Stimulated activated naive B cell treated with anti-CD40 and anti-IgM and Interleukin-4, amounts not matched to agents 10 μg/mL and 1 μg/mL and 100 μg/mL, for 72 hours (primary cell): ENCODE data around the gene TBC1D32.
"Not testable (repeated sequence)": the region's sequence is repeated elsewhere in the genome, so short reads cannot be mapped to it uniquely, and the experiment has no call there.

Experiments
- ATAC-seq, 2 donors: fragments of 150-1000 bp; cut with Tn5 transposase; replicated peaks; 2 replicates each; pipeline ENCODE4 v1.10.0; 2021; ENCODE audit warnings: moderate library complexity in 1 of 2
- DNase-seq: peaks from one replicate; pipeline ENCODE4 v3.0.0; 2021
- H3K27ac Mint-ChIP-seq: one replicate; pipeline ENCODE4 v1.8.0; 2022; ENCODE audit warnings: mild to moderate bottlenecking, mixed read lengths
- H3K27me3 Mint-ChIP-seq, 2 donors: one replicate each; pipeline ENCODE4 v1.8.0; 2022; ENCODE audit warnings: mixed read lengths in 2 of 2
- H3K36me3 Mint-ChIP-seq, 2 donors: one replicate each; pipeline ENCODE4 v1.8.0; 2022; ENCODE audit warnings: mixed read lengths in 2 of 2, mild to moderate bottlenecking in 1 of 2
- H3K4me1 Mint-ChIP-seq, 2 donors: one replicate each; pipeline ENCODE4 v1.8.0; 2022; ENCODE audit warnings: mixed read lengths in 2 of 2, mild to moderate bottlenecking in 1 of 2
- H3K4me3 Mint-ChIP-seq, 2 donors: one replicate each; pipeline ENCODE4 v1.8.0; 2022; ENCODE audit warnings: mild to moderate bottlenecking in 2 of 2, mixed read lengths in 2 of 2, moderate library complexity in 1 of 2
- H3K9me3 Mint-ChIP-seq, 2 donors: one replicate each; pipeline ENCODE4 v1.8.0; 2022; ENCODE audit warnings: mixed read lengths in 2 of 2, mild to moderate bottlenecking in 1 of 2

The TBC1D32 gene

GRCh38 chr6:121305957-121306607, 28.2 kb downstream of the TBC1D32 start:
- Mint-ChIP-seq H3K27me3 (no peaks in the 10 kb centered on the region), H3K27ac (no peak overlapping the region), H3K36me3 (peaks cover 3% of the 10 kb centered on the region in 2 donors), H3K9me3 (peaks cover 0 to 3% of the 10 kb centered on the region in 2 donors), H3K4me1 (no peaks in the 10 kb centered on the region), H3K4me3 (no peak overlapping the region)
- ATAC-seq (peak; percentile 44 to 56), DNase-seq (no peak)

GRCh38 chr6:121302882-121303281, 31.4 kb downstream of the TBC1D32 start:
- Mint-ChIP-seq H3K9me3 (peaks cover 0 to 3% of the 10 kb centered on the region in 2 donors), H3K27me3 (no peaks in the 10 kb centered on the region), H3K4me1 (no peaks in the 10 kb centered on the region), H3K36me3 (peaks cover 11 to 14% of the 10 kb centered on the region in 2 donors), H3K4me3 (no peak overlapping the region), H3K27ac (no peak overlapping the region)
- no peak for ATAC-seq
- no peak for DNase-seq

GRCh38 chr6:121301156-121301555, 33.1 kb downstream of the TBC1D32 start:
- not testable (repeated sequence) for H3K4me1 Mint-ChIP-seq, H3K4me3 Mint-ChIP-seq, H3K9me3 Mint-ChIP-seq, DNase-seq, H3K27ac Mint-ChIP-seq, ATAC-seq, H3K27me3 Mint-ChIP-seq
- peaks cover 17% of the 10 kb centered on the region in 2 donors for H3K36me3 Mint-ChIP-seq

GRCh38 chr6:121297694-121298093, 36.6 kb downstream of the TBC1D32 start:
- Mint-ChIP-seq H3K4me3 (no peak overlapping the region), H3K27me3 (no peaks in the 10 kb centered on the region), H3K27ac (no peak overlapping the region), H3K9me3 (peaks cover 0 to 3% of the 10 kb centered on the region in 2 donors), H3K36me3 (peaks cover 24 to 31% of the 10 kb centered on the region in 2 donors), H3K4me1 (no peaks in the 10 kb centered on the region)
- DNase-seq = no peak
- no peak for ATAC-seq

- no peak overlapping the region for H3K4me3 Mint-ChIP-seq
- H3K4me1 Mint-ChIP-seq = no peaks in the 10 kb centered on the region
- H3K9me3 Mint-ChIP-seq = peaks cover 2 to 3% of the 10 kb centered on the region in 2 donors
- DNase-seq = no peak
- no peaks in the 10 kb centered on the region for H3K27me3 Mint-ChIP-seq
- ATAC-seq = no peak
- no peak overlapping the region for H3K27ac Mint-ChIP-seq
- H3K36me3 Mint-ChIP-seq = peaks cover 34 to 44% of the 10 kb centered on the region in 2 donors
Observed at GRCh38 chr6:121285041-121285440, 49.2 kb downstream of the TBC1D32 start.

GRCh38 chr6:121274666-121275295, 59.5 kb downstream of the TBC1D32 start:
- peaks cover 0 to 2% of the 10 kb centered on the region in 2 donors for H3K4me1 Mint-ChIP-seq
- ATAC-seq (no peak), DNase-seq (no peak)
- no peaks in the 10 kb centered on the region for H3K27me3 Mint-ChIP-seq
- H3K9me3 Mint-ChIP-seq = peaks cover 5 to 6% of the 10 kb centered on the region in 2 donors
- no peak overlapping the region for H3K27ac Mint-ChIP-seq
- H3K4me3 Mint-ChIP-seq = no peak overlapping the region
- peaks cover 28 to 41% of the 10 kb centered on the region in 2 donors for H3K36me3 Mint-ChIP-seq

GRCh38 chr6:121263742-121264141, 70.5 kb downstream of the TBC1D32 start:
- H3K27me3 Mint-ChIP-seq = no peaks in the 10 kb centered on the region
- H3K36me3 Mint-ChIP-seq = peaks cover 71 to 88% of the 10 kb centered on the region in 2 donors
- no peak overlapping the region for H3K4me3 Mint-ChIP-seq
- peaks cover 3 to 6% of the 10 kb centered on the region in 2 donors for H3K4me1 Mint-ChIP-seq
- H3K9me3 Mint-ChIP-seq = peaks cover 19 to 34% of the 10 kb centered on the region in 2 donors
- ATAC-seq = no peak
- no peak for DNase-seq
- no peak overlapping the region for H3K27ac Mint-ChIP-seq

GRCh38 chr6:121260651-121261102, 73.6 kb downstream of the TBC1D32 start:
- H3K4me1 Mint-ChIP-seq = peaks cover 3 to 6% of the 10 kb centered on the region in 2 donors
- H3K27me3 Mint-ChIP-seq = no peaks in the 10 kb centered on the region
- no peak for DNase-seq
- no peak for ATAC-seq
- peaks cover 15 to 23% of the 10 kb centered on the region in 2 donors for H3K9me3 Mint-ChIP-seq
- H3K27ac Mint-ChIP-seq = no peak overlapping the region
- peaks cover 56 to 66% of the 10 kb centered on the region in 2 donors for H3K36me3 Mint-ChIP-seq
- no peak overlapping the region for H3K4me3 Mint-ChIP-seq

GRCh38 chr6:121247386-121247785, 86.9 kb downstream of the TBC1D32 start:
- H3K4me1 Mint-ChIP-seq = no peaks in the 10 kb centered on the region
- H3K4me3 Mint-ChIP-seq = no peak overlapping the region
- peaks cover 66 to 69% of the 10 kb centered on the region in 2 donors for H3K36me3 Mint-ChIP-seq
- DNase-seq (no peak), ATAC-seq (no peak)
- H3K27ac Mint-ChIP-seq = no peak overlapping the region
- no peaks in the 10 kb centered on the region for H3K27me3 Mint-ChIP-seq
- peaks cover 32 to 46% of the 10 kb centered on the region in 2 donors for H3K9me3 Mint-ChIP-seq

GRCh38 chr6:121242386-121242785, 91.9 kb downstream of the TBC1D32 start:
- Mint-ChIP-seq H3K9me3 (peaks cover 8 to 10% of the 10 kb centered on the region in 2 donors), H3K4me1 (no peaks in the 10 kb centered on the region), H3K36me3 (peaks cover 26 to 31% of the 10 kb centered on the region in 2 donors), H3K27ac (no peak overlapping the region), H3K27me3 (no peaks in the 10 kb centered on the region), H3K4me3 (no peak overlapping the region)
- DNase-seq (no peak), ATAC-seq (no peak)

- ATAC-seq = no peak
- peaks cover 17 to 33% of the 10 kb centered on the region in 2 donors for H3K36me3 Mint-ChIP-seq
- DNase-seq = no peak
Observed at GRCh38 chr6:121237859-121238258, 96.4 kb downstream of the TBC1D32 start.

GRCh38 chr6:121236984-121237383, 97.3 kb downstream of the TBC1D32 start:
- no peaks in the 10 kb centered on the region for H3K9me3 Mint-ChIP-seq
- no peaks in the 10 kb centered on the region for H3K27me3 Mint-ChIP-seq
- H3K4me3 Mint-ChIP-seq = no peak overlapping the region
- H3K27ac Mint-ChIP-seq = no peak overlapping the region
- peaks cover 19 to 40% of the 10 kb centered on the region in 2 donors for H3K36me3 Mint-ChIP-seq
- no peak for DNase-seq
- H3K4me1 Mint-ChIP-seq = no peaks in the 10 kb centered on the region
- no peak for ATAC-seq

More at GRCh38 chr6:121237859-121238258, 96.4 kb downstream of the TBC1D32 start:
- Mint-ChIP-seq H3K4me1 (no peaks in the 10 kb centered on the region), H3K27me3 (no peaks in the 10 kb centered on the region), H3K27ac (no peak overlapping the region), H3K9me3 (no peaks in the 10 kb centered on the region), H3K4me3 (no peak overlapping the region)

GRCh38 chr6:121235386-121235785, 98.9 kb downstream of the TBC1D32 start:
- Mint-ChIP-seq H3K27ac (no peak overlapping the region), H3K36me3 (peaks cover 19 to 47% of the 10 kb centered on the region in 2 donors), H3K4me1 (no peaks in the 10 kb centered on the region), H3K4me3 (no peak overlapping the region), H3K9me3 (peaks cover 2 to 4% of the 10 kb centered on the region in 2 donors), H3K27me3 (no peaks in the 10 kb centered on the region)
- ATAC-seq = no peak
- DNase-seq = no peak

- DNase-seq = no peak
- Mint-ChIP-seq H3K9me3 (peaks cover 1 to 2% of the 10 kb centered on the region in 2 donors), H3K27me3 (no peaks in the 10 kb centered on the region), H3K4me1 (no peaks in the 10 kb centered on the region), H3K4me3 (no peak overlapping the region), H3K36me3 (peaks cover 15 to 25% of the 10 kb centered on the region in 2 donors), H3K27ac (no peak overlapping the region)
- ATAC-seq = no peak
Observed at GRCh38 chr6:121223930-121224329, 110.3 kb downstream of the TBC1D32 start.

- Mint-ChIP-seq H3K4me3 (no peak overlapping the region), H3K9me3 (peaks cover 4 to 5% of the 10 kb centered on the region in 2 donors), H3K27me3 (no peaks in the 10 kb centered on the region), H3K27ac (no peak overlapping the region), H3K36me3 (peaks cover 19 to 29% of the 10 kb centered on the region in 2 donors), H3K4me1 (no peaks in the 10 kb centered on the region)
- DNase-seq (no peak), ATAC-seq (no peak)
Observed at GRCh38 chr6:121223212-121223611, 111.1 kb downstream of the TBC1D32 start.
